Natural killer cell treated with Interleukin-12 subunit alpha and Interleukin-12 subunit beta and Interleukin-15 and Interleukin-18, amount 100 ng/mL, for 72 hours (primary cell): ENCODE measurements around the gene POU6F2. TPM values are rescaled to one million over a fixed set of nuclear protein-coding genes. Genes with fewer than 3 reads are reported as not detected.

Source experiments
- ATAC-seq, 2 donors: fragments of 150-1000 bp; cut with Tn5 transposase in 1 of 2; sonication (Bioruptor Pico), chemical (Tn5 transposase) in 1 of 2; 2 replicates each; pipeline ENCODE4 v1.10.0; 2021
- DNase-seq: peaks from one replicate; pipeline ENCODE4 v3.0.0; 2022; ENCODE audit warnings: low spot score
- H3K27ac Mint-ChIP-seq, 2 donors: 1 replicate in 1 of 2; 2 replicates in 1 of 2; pipeline ENCODE4 v1.8.0; 2022; ENCODE audit warnings: mixed read lengths in 2 of 2, mild to moderate bottlenecking in 1 of 2, moderate library complexity in 1 of 2
- H3K27me3 Mint-ChIP-seq, 2 donors: 1 replicate in 1 of 2; 2 replicates in 1 of 2; pipeline ENCODE4 v1.8.0; 2022; ENCODE audit warnings: mixed read lengths in 2 of 2
- H3K36me3 Mint-ChIP-seq: one replicate; pipeline ENCODE4 v1.8.0; 2022; ENCODE audit warnings: mixed read lengths
- H3K4me1 Mint-ChIP-seq, 2 donors: 1 replicate in 1 of 2; 2 replicates in 1 of 2; pipeline ENCODE4 v1.8.0; 2022; ENCODE audit warnings: low read depth in 2 of 2, mixed read lengths in 2 of 2, mild to moderate bottlenecking in 1 of 2
- H3K4me3 Mint-ChIP-seq: one replicate; pipeline ENCODE4 v1.8.0; 2022; ENCODE audit warnings: mixed read lengths
- H3K9me3 Mint-ChIP-seq: 2 replicates; pipeline ENCODE4 v1.8.0; 2022; ENCODE audit warnings: mixed read lengths
- total RNA-seq, 2 donors: library from RNA; stranded (reverse); gene quantifications; one replicate each; pipeline ENCODE4 v1.2.3, GENCODE V29; 2022

POU6F2 gene
- total RNA-seq, 2 donors from 2014 or later: 0.24 to 0.28 TPM

DNA sequence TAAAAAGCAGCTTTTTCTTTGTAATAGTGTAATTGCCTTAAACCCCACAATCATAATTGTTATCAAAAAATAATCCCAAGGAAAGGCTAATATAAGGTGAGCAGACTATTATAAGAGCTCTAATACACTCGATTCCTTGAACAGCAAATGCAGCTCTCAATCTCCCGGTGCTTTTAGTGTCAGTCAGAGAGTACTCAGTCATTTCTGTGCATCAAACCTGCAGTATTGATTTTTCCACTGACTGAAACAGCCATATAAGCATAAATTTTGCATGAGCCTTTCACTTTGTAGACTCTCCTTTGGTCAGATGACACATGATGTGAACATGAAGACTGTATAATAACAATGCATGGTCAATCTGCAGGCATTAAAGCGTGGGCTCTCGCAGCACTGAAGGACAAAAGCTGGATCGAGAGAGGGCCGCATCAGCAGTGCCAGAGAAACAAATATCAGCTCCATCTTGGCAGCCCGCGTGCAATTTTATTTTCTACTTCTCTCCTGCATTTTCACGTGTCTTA, 272.0 kb downstream of the POU6F2 start:
- Mint-ChIP-seq H3K27me3 (peaks cover 5 to 7% of the 10 kb centered on the region in 2 donors), H3K36me3 (no peaks in the 10 kb centered on the region), H3K9me3 (no peaks in the 10 kb centered on the region), H3K4me3 (no peak overlapping the region), H3K27ac (no peak overlapping the region), H3K4me1 (no peaks in the 10 kb centered on the region)
- ATAC-seq: no peak
- DNase-seq: no peak

DNA sequence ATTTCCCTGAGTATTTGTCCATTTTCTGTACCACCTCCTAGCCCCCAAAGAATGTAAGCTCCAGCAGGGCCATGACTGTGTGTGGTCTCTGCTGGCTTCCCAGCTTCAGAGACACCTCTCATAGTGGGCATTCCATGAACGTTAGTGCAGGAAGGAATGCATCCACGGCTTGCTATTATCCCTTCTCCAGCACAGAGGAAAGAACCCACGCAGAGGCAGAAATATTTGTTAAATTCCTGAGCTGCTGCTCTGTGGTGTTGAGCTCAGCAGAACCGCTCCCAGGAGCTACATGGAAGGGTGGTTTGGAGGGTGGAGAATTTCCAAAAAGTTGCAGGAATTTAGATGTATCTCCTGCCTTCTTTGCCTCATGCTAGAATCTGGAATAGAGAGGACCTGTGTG, 275.2 kb downstream of the POU6F2 start:
- DNase-seq (no peak), ATAC-seq (no peak)
- no peaks in the 10 kb centered on the region for H3K36me3 Mint-ChIP-seq
- no peaks in the 10 kb centered on the region for H3K9me3 Mint-ChIP-seq
- H3K27ac Mint-ChIP-seq: no peak overlapping the region
- no peaks in the 10 kb centered on the region for H3K4me1 Mint-ChIP-seq
- no peak overlapping the region for H3K4me3 Mint-ChIP-seq
- H3K27me3 Mint-ChIP-seq: peaks cover 0 to 5% of the 10 kb centered on the region in 2 donors

DNA sequence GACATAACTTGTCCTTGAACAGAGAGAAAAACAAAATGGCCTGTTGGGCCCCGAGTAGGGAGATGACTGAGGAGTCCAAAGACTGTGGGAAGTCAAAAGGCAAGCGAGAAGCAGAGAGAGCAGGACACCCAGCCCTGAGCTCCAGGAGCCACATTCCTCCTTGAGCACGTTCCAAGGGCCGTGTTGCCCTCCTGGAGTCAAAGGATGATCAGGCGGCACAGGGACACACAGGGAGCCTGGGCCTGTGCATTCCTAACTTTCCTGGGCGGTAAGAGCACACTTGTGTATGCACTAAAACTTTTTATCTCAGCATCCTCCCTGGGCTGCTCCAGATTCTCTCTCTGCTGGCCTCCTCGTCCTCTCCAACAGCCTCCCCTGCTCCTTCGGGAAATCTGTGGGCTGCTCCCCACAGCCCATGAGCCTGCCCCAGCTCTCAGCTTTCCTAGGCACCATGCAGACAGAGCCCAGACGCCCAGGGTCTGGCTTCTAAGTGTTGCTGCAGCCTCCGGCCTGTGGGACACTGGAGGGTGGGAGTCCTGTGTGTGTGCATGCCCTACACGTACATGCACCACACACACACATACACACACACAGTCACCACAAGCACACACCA, 281.8 kb downstream of the POU6F2 start:
- Mint-ChIP-seq H3K36me3 (no peaks in the 10 kb centered on the region), H3K9me3 (no peaks in the 10 kb centered on the region), H3K4me1 (no peaks in the 10 kb centered on the region), H3K27me3 (no peaks in the 10 kb centered on the region), H3K27ac (no peak overlapping the region), H3K4me3 (no peak overlapping the region)
- DNase-seq (no peak), ATAC-seq (peak; percentile 12 to 31)

DNA sequence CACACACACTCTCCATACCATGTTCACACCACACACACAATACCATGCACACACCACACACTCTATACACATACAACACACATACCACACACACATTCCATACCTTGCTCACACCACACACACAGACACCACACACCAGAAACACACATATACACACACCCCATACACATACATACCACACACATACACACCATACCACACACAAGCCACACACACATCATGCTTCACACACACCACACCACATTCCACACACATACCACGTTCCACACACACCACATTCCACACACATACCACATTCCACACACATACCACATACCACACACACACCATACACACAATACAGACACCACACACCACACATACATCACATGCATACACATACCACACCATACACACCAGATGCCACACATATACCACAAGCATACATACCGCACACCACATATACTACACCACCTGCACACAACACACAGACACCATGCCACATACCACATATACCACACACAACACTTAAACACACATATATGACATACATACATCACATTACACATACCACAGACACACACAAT, 282.7 kb downstream of the POU6F2 start:
- Mint-ChIP-seq H3K27ac (no peak overlapping the region), H3K4me3 (no peak overlapping the region), H3K36me3 (no peaks in the 10 kb centered on the region), H3K27me3 (no peaks in the 10 kb centered on the region), H3K9me3 (no peaks in the 10 kb centered on the region), H3K4me1 (no peaks in the 10 kb centered on the region)
- DNase-seq: no peak
- ATAC-seq: peak; percentile 29 to 30

DNA sequence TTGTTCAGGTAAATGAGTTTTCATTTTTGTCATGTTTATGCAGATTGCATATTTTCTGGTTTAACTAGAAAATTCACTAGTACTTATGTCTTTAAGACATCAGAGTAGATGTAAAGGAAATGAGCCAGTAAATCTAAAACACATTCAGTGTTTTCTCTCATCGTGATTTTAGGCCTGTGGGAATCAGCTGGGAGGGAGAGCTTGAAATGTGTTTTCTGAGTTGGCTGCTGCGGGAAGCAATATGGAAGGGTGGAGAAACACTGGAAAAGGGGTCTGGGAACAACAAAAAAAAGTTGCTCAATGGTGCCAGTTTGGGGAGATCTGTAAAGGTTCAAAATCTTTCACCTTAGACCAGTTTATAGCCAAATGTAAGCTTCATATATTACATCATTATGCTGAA, 284.1 kb downstream of the POU6F2 start:
- Mint-ChIP-seq H3K36me3 (no peaks in the 10 kb centered on the region), H3K27me3 (peaks cover under 1 to 3% of the 10 kb centered on the region in 2 donors), H3K27ac (no peak overlapping the region), H3K4me3 (no peak overlapping the region), H3K4me1 (no peaks in the 10 kb centered on the region), H3K9me3 (no peaks in the 10 kb centered on the region)
- DNase-seq (no peak), ATAC-seq (no peak)

DNA sequence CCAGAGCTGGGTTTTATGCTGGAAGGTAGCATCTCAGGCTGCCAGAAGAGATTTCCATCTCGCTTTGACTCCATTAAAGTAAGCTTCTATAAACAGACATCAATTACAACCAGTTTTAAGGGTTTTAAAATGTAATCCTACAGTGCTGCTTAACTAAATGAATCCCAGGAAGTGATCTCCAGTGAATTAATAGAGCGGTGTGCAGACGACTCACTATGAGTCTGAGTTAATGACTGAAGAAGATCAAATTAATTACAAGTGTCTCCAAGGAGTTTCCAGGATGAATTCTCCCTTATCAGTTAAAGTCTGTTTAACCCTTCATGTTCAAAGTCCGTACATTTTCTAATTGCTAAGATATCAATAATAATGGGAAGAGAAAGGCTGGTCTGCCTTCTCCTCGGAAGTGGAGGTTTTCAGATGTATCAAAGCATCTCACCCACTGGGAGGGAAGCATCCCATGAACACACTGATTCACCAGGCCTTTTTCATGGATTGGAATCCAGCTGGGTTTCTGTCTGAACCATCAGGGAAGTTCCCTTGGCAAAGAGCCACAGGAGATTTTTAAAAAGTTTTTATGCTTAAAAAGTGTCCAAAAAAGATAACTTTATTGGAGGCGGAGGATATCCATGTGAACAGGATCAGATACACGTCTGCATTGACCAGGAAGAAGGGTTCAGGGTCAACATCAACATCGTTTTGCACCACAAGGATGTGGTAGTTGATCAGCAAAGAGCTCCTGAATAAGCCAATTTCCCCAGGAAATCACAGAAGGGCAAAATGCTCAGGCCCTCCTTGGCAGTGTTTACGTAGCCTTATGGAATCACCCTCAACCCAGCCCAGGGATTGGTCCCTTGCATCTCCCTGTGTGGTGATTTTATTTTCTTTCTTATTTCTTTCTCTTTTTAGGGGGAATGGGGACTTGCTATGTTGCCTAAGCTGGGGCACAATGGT, 288.2 kb downstream of the POU6F2 start:
- ATAC-seq (no peak), DNase-seq (no peak)
- Mint-ChIP-seq H3K4me3 (no peak overlapping the region), H3K27me3 (peaks cover 12 to 23% of the 10 kb centered on the region in 2 donors), H3K9me3 (no peaks in the 10 kb centered on the region), H3K36me3 (no peaks in the 10 kb centered on the region), H3K27ac (no peak overlapping the region), H3K4me1 (no peaks in the 10 kb centered on the region)

DNA sequence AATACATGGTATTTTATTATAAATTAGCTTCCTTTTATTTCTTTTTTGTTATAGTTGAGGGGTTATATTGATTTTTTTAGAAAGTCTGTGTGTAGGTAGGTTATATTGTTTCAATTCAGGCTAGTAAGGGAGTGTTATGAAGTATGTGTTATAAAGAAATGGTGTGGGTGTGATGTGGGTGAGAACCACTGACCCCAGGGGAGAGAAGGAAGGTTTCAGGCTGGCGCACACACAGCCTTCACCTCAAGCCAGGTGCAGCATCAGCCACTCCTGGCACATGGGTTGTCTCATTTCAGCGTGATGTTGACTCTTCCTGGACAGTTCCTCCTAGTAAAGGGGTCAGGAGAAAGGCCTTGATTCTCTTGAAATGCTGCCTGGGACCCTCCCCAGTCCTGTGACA, 291.3 kb downstream of the POU6F2 start:
- H3K36me3 Mint-ChIP-seq: no peaks in the 10 kb centered on the region
- DNase-seq: no peak
- H3K27me3 Mint-ChIP-seq: peaks cover 20 to 23% of the 10 kb centered on the region in 2 donors
- H3K4me1 Mint-ChIP-seq: no peaks in the 10 kb centered on the region
- H3K27ac Mint-ChIP-seq: no peak overlapping the region
- H3K9me3 Mint-ChIP-seq: no peaks in the 10 kb centered on the region
- no peak overlapping the region for H3K4me3 Mint-ChIP-seq
- ATAC-seq: no peak

DNA sequence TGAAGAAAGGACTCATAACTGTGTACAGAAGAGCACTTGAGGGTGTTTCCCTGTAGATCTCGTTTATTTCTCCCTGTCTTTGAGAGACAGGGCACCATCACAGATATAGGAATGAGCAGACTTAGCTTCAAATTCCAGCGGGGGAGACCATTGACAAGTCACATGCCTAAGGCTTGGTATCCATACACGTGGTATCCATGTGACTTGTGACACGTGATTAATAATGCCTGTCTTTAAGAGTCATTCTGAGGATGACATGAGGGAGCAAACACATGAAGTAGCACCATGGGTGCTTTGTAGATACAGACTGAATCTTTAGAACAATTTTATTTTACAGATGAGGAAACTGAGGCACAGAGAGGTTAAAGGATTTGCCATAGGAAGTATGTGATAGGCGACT, 292.3 kb downstream of the POU6F2 start:
- H3K36me3 Mint-ChIP-seq: no peaks in the 10 kb centered on the region
- ATAC-seq: no peak
- no peaks in the 10 kb centered on the region for H3K9me3 Mint-ChIP-seq
- H3K27me3 Mint-ChIP-seq: peaks cover 20 to 23% of the 10 kb centered on the region in 2 donors
- DNase-seq: no peak
- no peak overlapping the region for H3K27ac Mint-ChIP-seq
- H3K4me1 Mint-ChIP-seq: no peaks in the 10 kb centered on the region
- no peak overlapping the region for H3K4me3 Mint-ChIP-seq

DNA sequence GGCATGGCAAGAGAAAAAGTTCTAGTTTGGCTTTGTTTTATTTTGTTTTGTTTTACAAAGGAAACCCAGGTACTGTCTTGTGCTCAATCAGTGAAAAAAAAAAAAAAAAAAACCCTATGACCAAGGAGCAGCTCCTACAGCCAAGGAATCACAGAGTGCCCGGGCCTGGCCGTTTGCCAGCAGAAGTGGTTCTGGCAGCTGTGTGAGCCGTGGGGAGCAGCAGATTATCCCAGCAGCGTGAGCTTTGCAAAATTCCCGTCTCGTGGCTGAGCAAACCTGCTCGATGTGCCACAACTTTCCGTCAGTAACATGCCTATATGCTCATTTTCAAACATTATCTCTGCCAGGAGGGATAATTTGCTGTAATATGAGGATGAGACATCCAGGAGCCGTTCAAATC, 293.7 kb downstream of the POU6F2 start:
- ATAC-seq: no peak
- H3K27me3 Mint-ChIP-seq: peaks cover 20 to 23% of the 10 kb centered on the region in 2 donors
- no peaks in the 10 kb centered on the region for H3K36me3 Mint-ChIP-seq
- no peaks in the 10 kb centered on the region for H3K4me1 Mint-ChIP-seq
- H3K4me3 Mint-ChIP-seq: no peak overlapping the region
- no peak for DNase-seq
- H3K27ac Mint-ChIP-seq: no peak overlapping the region
- H3K9me3 Mint-ChIP-seq: no peaks in the 10 kb centered on the region

DNA sequence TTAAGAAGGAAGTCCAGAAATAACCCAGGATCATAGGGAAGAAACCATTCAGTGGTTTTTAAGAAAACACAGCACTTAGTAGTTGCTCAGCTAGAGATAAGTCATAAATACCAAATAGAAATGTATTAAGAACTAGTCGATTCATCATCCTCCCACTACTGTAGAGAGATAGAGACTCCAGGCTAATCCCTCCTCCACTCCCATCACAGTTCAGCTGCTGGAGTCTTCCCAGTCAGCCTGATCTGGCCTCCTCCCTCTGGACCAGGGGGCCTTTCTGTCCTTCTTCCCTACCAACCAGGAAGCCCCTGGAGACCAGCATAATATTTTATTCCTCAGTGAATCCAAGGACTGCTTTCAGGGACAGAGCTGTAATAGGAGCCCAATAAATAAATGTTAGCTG, 294.4 kb downstream of the POU6F2 start:
- H3K27me3 Mint-ChIP-seq: peaks cover 16 to 17% of the 10 kb centered on the region in 2 donors
- H3K9me3 Mint-ChIP-seq: no peaks in the 10 kb centered on the region
- no peak overlapping the region for H3K27ac Mint-ChIP-seq
- no peaks in the 10 kb centered on the region for H3K4me1 Mint-ChIP-seq
- no peaks in the 10 kb centered on the region for H3K36me3 Mint-ChIP-seq
- no peak overlapping the region for H3K4me3 Mint-ChIP-seq
- no peak for ATAC-seq
- no peak for DNase-seq

DNA sequence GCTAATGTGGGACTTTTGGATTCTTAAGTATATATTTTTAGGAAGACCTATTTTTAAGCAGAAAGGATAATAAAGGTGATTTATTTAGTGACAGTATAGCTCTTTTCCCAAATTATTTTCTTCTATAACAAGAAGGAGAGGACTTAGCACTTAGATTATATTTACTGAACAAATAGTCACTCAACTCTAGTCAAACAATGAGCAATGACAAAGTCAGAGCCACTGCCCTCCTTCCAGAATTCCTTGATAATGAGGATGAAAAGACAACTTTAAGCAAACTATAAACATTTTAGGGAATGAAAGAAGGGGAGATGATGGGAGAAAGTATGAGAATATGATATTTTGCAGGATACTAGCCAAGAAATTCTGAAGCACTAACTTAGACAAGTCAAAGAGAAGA, 295.0 kb downstream of the POU6F2 start:
- H3K4me3 Mint-ChIP-seq: no peak overlapping the region
- H3K4me1 Mint-ChIP-seq: no peaks in the 10 kb centered on the region
- no peak for ATAC-seq
- peaks cover 15 to 16% of the 10 kb centered on the region in 2 donors for H3K27me3 Mint-ChIP-seq
- no peaks in the 10 kb centered on the region for H3K36me3 Mint-ChIP-seq
- H3K27ac Mint-ChIP-seq: no peak overlapping the region
- DNase-seq: no peak
- H3K9me3 Mint-ChIP-seq: no peaks in the 10 kb centered on the region

DNA sequence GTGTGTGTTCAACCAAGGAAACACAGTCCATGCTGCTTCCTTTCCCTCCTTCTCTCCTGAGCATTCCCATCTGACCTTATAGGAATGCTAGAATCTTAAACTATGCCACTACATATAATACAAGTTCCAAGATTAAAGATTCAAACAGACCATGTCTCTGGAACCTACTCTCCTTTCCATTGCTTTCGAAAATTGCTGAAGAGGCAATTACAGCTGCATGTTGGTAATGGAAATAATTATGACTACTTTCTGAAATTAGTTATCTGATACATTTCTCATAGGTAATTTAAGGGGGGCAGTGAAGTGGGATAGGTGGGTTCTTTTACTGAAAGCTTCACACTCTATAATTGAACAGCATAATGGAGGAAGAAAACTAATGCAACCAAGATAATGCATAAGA, 302.6 kb downstream of the POU6F2 start:
- Mint-ChIP-seq H3K27ac (no peak overlapping the region), H3K36me3 (no peaks in the 10 kb centered on the region), H3K27me3 (peaks cover 15 to 19% of the 10 kb centered on the region in 2 donors), H3K9me3 (no peaks in the 10 kb centered on the region), H3K4me3 (no peak overlapping the region), H3K4me1 (no peaks in the 10 kb centered on the region)
- DNase-seq (no peak), ATAC-seq (no peak)

DNA sequence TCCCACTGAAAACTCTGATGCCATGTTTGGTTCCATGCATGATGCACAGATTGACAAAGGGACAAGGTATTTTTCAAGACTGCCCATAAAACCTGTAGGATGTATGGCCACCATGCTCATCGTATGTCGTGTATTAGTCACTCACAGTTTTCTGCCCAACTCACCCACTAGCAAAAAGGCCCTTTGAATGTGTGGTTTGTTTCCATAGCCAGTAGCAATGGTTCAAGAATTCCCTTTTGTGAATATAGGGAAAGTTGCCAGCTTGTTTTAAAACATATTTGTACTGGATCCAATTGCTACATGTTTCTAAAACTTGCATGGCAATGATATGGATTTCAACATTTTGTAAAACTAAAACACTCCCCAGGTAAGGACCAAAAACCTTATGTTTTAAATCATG, 307.5 kb downstream of the POU6F2 start:
- no peaks in the 10 kb centered on the region for H3K36me3 Mint-ChIP-seq

DNA sequence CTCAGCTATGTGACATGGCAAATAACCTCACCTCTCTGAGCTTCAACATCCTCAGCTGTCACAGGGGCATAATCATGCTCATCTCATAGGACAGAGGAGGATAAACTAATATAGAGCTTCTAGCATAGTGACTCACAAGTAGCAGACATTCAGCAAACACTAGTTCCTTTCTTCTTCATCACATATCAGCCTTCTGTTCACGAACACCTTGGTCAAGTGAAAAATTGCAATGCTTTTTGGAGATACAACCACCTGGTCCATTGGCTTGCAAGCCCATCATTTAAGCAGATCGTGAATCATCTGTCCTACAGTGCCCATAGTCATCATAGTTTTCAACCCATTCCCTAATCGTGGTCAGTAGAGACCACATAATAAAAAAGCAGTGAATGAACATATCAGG, 310.6 kb downstream of the POU6F2 start:
- DNase-seq (no peak), ATAC-seq (no peak)
- Mint-ChIP-seq H3K27me3 (peaks cover 18 to 20% of the 10 kb centered on the region in 2 donors), H3K4me3 (no peak overlapping the region), H3K4me1 (no peaks in the 10 kb centered on the region), H3K9me3 (no peaks in the 10 kb centered on the region), H3K27ac (no peak overlapping the region), H3K36me3 (no peaks in the 10 kb centered on the region)

More for the DNA sequence above, 307.5 kb downstream of the POU6F2 start:
- no peaks in the 10 kb centered on the region for H3K4me1 Mint-ChIP-seq
- no peak overlapping the region for H3K4me3 Mint-ChIP-seq
- DNase-seq (no peak), ATAC-seq (no peak)
- H3K27me3 Mint-ChIP-seq: peaks cover 20 to 30% of the 10 kb centered on the region in 2 donors
- H3K27ac Mint-ChIP-seq: no peak overlapping the region
- no peaks in the 10 kb centered on the region for H3K9me3 Mint-ChIP-seq
